Heart right ventricle (tissue), 16 donors: ENCODE measurements around the gene CD79B. TPM values are rescaled to one million over a fixed set of nuclear protein-coding genes. Genes with fewer than 3 reads are reported as not detected.
"Not testable (repeated sequence)": the region's sequence is repeated elsewhere in the genome, so short reads cannot be mapped to it uniquely, and the experiment has no call there.

Source experiments
- ATAC-seq, 8 donors: fragments of 200-7000 bp; cut with Tn5 transposase; one replicate each; pipeline ENCODE4 v1.9.1; 2020; ENCODE audit warnings: mild to moderate bottlenecking in 8 of 8, moderate library complexity in 8 of 8, moderate number of reproducible peaks in 1 of 8
- DNase-seq, 2 donors: peaks; one replicate each; pipeline ENCODE4 v3.0.0-alpha.2; 2020
- H3K27ac ChIP-seq, 10 donors: fragments of 200-600 bp; sonication (generic) in 2 of 10; one replicate each; pipeline versions ENCODE4 v1.5.0 to v1.8.0; 2020 to 2022; ENCODE audit warnings: mild to moderate bottlenecking in 3 of 10
- H3K27me3 ChIP-seq, 7 donors: fragments of 200-600 bp; one replicate each; pipeline ENCODE4 v1.8.0; 2021 to 2022; ENCODE audit warnings: mild to moderate bottlenecking in 2 of 7
- H3K36me3 ChIP-seq, 9 donors: fragments of 200-600 bp; sonication (generic) in 1 of 9; one replicate each; pipeline versions ENCODE4 v1.5.0 to v1.8.0; 2020 to 2022; ENCODE audit warnings: mild to moderate bottlenecking in 2 of 9
- H3K4me1 ChIP-seq, 9 donors: fragments of 200-600 bp; sonication (generic) in 1 of 9; one replicate each; pipeline versions ENCODE4 v1.5.0 to v1.8.0; 2020 to 2022; ENCODE audit warnings: mild to moderate bottlenecking in 4 of 9
- H3K4me3 ChIP-seq, 10 donors: fragments of 200-600 bp; sonication (generic) in 2 of 10; one replicate each; pipeline versions ENCODE4 v1.5.0 to v1.8.0; 2020 to 2022; ENCODE audit warnings: mild to moderate bottlenecking in 7 of 10, moderate library complexity in 2 of 10
- H3K9me3 ChIP-seq, 11 donors: fragments of 200-600 bp in 10 of 11; sonication (generic) in 2 of 11; one replicate each; pipeline versions ENCODE4 v1.5.0 to v1.8.0; 2013 to 2022; ENCODE audit warnings: mild to moderate bottlenecking in 2 of 11, control low read depth in 1 of 11, moderate library complexity in 1 of 11
- WGBS, 2 donors: extraction: QIAGEN DNeasy Blood & Tissue Kit; methylation state at CpG; one replicate each; pipeline ENCODE4 v1.1.7; 2013; ENCODE audit warnings: inconsistent platforms in 1 of 2; 5-methylcytosine and 5-hydroxymethylcytosine counted together
- intact Hi-C, 10 donors: fragments of 100-400 bp; cut with DNase I; formaldehyde crosslinking; loops; one replicate each; pipeline versions ENCODE4 v1.11.1 to v1.14.2; 2022
- polyA plus RNA-seq, 2 donors: library from polyadenylated mRNA; stranded (reverse); fragments of 200-250 nt; gene quantifications; one replicate each; pipeline ENCODE4 v1.2.3, GENCODE V29; 2013
- total RNA-seq, 10 donors: library from RNA; stranded (reverse); fragmentation: NEBNext Ultra II Directional in 3 of 10; extraction: Animal tissue kit (Norgen Biotek cat#: 25700) in 3 of 10; gene quantifications; one replicate each; pipeline versions ENCODE4 v1.2.1 to v1.2.4, GENCODE V29; 2021 to 2023
- TF ChIP-seq, protein P1 (sequence below), 9 donors: fragments of 200-600 bp; sonication (generic) in 2 of 9; IDR thresholded peaks; one replicate each; pipeline versions ENCODE4 v1.5.0 to v1.8.0; 2021 to 2022; ENCODE audit warnings: antibody characterized with exemption in 9 of 9, mild to moderate bottlenecking in 5 of 9, moderate library complexity in 1 of 9
- donor health status: Arrhythmogenic right ventricular cardiomyopathy.
- donor health status: ischemic (EF 13 %, LVEDD 7.1; RV severe dilation, severe dysfunction).
- donor health status: healthy with polysubstance abuse.
- donor health status: DM: no; HTN: yes; CAD: no.
- donor health status: DM: no; HTN: no; CAD: no.
- donor health status: ischemic (EF 25% LVEDD 6.9; RV normal size, moderate dysfunction).
- donor health status: ischemic (EF 25% LVEDD 5.7; RV mildly dilated, moderate dysfunction).
- donor health status: healthy.
- donor health status: DM: yes; HTN: yes; CAD: no.
- donor health status: Ischemic cardiomyopathy.
- donor health status: ischemic (EF 35%, LVEDD 5.7; RV mildly dilated, moderate dysfunction).
- donor health status: nonischemic (EF 11% LVEDD 7.7; RV severe dilation, severe dysfunction).
- donor health status: DM: yes; HTN: yes; CAD: no.
- donor health status: PGD.
- donor health status: ischemic (EF 29% LVEDD 5.4; RV normal size, mild dysfunction).
- donor health status: nonischemic (EF 23%, LVEDD 6.1; RV moderate dilation, normal function).

Gene CD79B
- total and polyA plus RNA-seq, 12 donors: 2.2 to 11.6 (median 3.9) TPM

DNA sequence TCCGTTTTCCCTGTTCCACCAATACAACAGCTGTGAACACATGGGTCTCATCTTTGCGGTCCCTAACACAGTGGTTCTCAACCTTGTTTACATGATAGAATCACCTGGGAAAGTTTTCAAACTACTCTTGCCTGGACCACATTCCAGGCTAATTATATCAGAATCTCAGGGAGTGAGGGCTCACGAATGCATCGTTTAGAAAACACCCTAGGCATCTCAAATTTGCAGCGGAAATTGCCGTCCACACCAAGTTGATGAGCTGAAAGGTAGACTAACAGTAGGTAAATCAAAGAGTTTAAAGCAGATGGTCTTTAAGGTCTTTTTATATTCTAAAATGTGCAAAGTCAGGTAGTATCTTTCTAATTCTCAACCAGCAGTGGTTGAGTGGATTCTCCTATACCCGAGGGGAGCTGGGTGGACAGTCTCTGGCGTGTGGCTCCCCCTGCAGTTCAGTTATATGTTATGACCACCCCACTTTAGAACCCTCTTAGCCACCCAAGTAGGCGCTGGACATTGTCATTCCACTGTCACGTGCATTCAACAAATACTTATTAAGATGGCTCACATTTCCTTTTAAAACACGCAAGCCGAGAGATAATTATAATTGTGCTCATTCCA is 24.9 kb downstream of the CD79B start:
- H3K9me3 ChIP-seq, H3K4me1 ChIP-seq, DNase-seq, H3K4me3 ChIP-seq, ATAC-seq, H3K27ac ChIP-seq, H3K36me3 ChIP-seq: not testable (repeated sequence)
- TF ChIP-seq, protein P1, sequence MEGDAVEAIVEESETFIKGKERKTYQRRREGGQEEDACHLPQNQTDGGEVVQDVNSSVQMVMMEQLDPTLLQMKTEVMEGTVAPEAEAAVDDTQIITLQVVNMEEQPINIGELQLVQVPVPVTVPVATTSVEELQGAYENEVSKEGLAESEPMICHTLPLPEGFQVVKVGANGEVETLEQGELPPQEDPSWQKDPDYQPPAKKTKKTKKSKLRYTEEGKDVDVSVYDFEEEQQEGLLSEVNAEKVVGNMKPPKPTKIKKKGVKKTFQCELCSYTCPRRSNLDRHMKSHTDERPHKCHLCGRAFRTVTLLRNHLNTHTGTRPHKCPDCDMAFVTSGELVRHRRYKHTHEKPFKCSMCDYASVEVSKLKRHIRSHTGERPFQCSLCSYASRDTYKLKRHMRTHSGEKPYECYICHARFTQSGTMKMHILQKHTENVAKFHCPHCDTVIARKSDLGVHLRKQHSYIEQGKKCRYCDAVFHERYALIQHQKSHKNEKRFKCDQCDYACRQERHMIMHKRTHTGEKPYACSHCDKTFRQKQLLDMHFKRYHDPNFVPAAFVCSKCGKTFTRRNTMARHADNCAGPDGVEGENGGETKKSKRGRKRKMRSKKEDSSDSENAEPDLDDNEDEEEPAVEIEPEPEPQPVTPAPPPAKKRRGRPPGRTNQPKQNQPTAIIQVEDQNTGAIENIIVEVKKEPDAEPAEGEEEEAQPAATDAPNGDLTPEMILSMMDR (IDR thresholded peaks at IDR 0.05): peak in 3 of 9 donors; percentile 10 to 12 (median 11)
- WGBS, 2 donors: 54 to 56% methylated on average over 10 of the region's 12 CpGs
- intact Hi-C loops: loop anchor here in 1 of 10 donors (10.0 kb wide), 1 partner anchor 378 kb away; no protein-coding TSS in a partner anchor
- peaks cover 0 to 14% (median 8%) of the 10 kb centered on the region in 7 donors for H3K27me3 ChIP-seq

GRCh38 chr17:63904796-63905195 is 27.3 kb downstream of the CD79B start:
- H3K9me3 ChIP-seq, H3K27ac ChIP-seq, ATAC-seq, H3K4me3 ChIP-seq, H3K36me3 ChIP-seq, H3K4me1 ChIP-seq, H3K27me3 ChIP-seq, DNase-seq: not testable (repeated sequence)
- 92% methylated on average over 8 of the region's 8 CpGs for WGBS, 2 donors
- intact Hi-C loops: loop anchor here in 2 of 10 donors (5.0 to 10.0 kb wide), 2 partner anchors 228 to 380 kb away; partner anchors contain the start of gene ERN1 (in 1 of the 2)

- intact Hi-C loops: loop anchor here in 2 of 10 donors (5.0 to 10.0 kb wide), 2 partner anchors 229 to 381 kb away; partner anchors contain the start of gene ERN1 (in 1 of the 2)
- not testable (repeated sequence) for H3K27me3 ChIP-seq, H3K4me3 ChIP-seq, H3K36me3 ChIP-seq, DNase-seq, H3K9me3 ChIP-seq, H3K27ac ChIP-seq, H3K4me1 ChIP-seq
- ATAC-seq: peak in 2 of 8 donors; percentile 35 to 48
- WGBS, 2 donors: 33 to 37% methylated on average over 5 of the region's 5 CpGs
- TF ChIP-seq, protein P1 (IDR thresholded peaks at IDR 0.05): peak in 7 of 9 donors; percentile 24 to 52 (median 51)
Observed at GRCh38 chr17:63903787-63904201, 28.3 kb downstream of the CD79B start.

DNA sequence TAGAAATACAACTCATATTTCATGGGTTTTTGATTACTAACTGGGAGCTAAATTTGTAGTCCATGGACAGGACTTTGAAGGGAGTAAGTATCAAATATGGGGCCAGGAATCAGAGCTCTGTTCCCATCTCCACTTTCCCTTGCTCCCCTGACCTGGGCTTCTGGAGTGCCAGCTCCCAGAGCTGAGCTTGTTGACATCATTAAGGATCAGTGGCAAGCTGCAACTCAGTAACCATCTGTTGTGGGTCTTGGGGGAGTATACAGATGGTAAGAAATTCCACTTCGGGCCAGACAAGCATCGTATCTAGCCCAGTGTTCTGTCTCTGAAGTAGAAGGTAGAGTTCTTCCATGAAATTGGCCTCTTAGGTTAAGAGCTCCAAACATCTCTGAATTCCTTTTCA is 30.2 kb downstream of the CD79B start:
- not testable (repeated sequence) for H3K4me3 ChIP-seq, H3K9me3 ChIP-seq, H3K4me1 ChIP-seq, H3K36me3 ChIP-seq, H3K27me3 ChIP-seq, H3K27ac ChIP-seq, DNase-seq, ATAC-seq
- WGBS, 2 donors: 78 to 81% methylated on average over 2 of the region's 2 CpGs
- intact Hi-C loops: loop anchor here in 2 of 10 donors (5.0 to 10.0 kb wide), 2 partner anchors 230 to 383 kb away; partner anchors contain the start of gene ERN1 (in 1 of the 2)

- H3K27ac ChIP-seq, ATAC-seq, H3K36me3 ChIP-seq, H3K27me3 ChIP-seq, DNase-seq, intact Hi-C loops, H3K9me3 ChIP-seq, H3K4me3 ChIP-seq, H3K4me1 ChIP-seq: not testable (repeated sequence)
- 87 to 90% methylated on average over 6 of the region's 6 CpGs for WGBS, 2 donors
Observed at GRCh38 chr17:63898899-63899798, 33.0 kb downstream of the CD79B start.

GRCh38 chr17:63896524-63897354 is 35.4 kb downstream of the CD79B start, which contains the start of gene CSH1:
Gene CSH1, minus strand, starts transcription at chr17:63896574. Its CDS starts 63 bp downstream, at chr17:63896511.
- H3K4me1 ChIP-seq, H3K4me3 ChIP-seq, H3K27ac ChIP-seq, H3K9me3 ChIP-seq, H3K27me3 ChIP-seq, H3K36me3 ChIP-seq, intact Hi-C loops, DNase-seq, ATAC-seq: not testable (repeated sequence)
- 84 to 90% methylated on average over 8 to 10 of the region's 14 CpGs for WGBS, 2 donors

- H3K9me3 ChIP-seq, H3K27me3 ChIP-seq, ATAC-seq, H3K4me1 ChIP-seq, H3K4me3 ChIP-seq, H3K36me3 ChIP-seq, H3K27ac ChIP-seq, intact Hi-C loops, DNase-seq: not testable (repeated sequence)
- WGBS, 2 donors: 87 to 88% methylated on average over 5 to 8 of the region's 10 CpGs
Observed at GRCh38 chr17:63894821-63895220, 37.3 kb downstream of the CD79B start.

- H3K4me1 ChIP-seq, H3K36me3 ChIP-seq, intact Hi-C loops, H3K9me3 ChIP-seq, DNase-seq, H3K27me3 ChIP-seq, H3K27ac ChIP-seq, ATAC-seq, H3K4me3 ChIP-seq: not testable (repeated sequence)
- 60 to 63% methylated on average over 3 of the region's 3 CpGs for WGBS, 2 donors
Observed at GRCh38 chr17:63894021-63894420, 38.1 kb downstream of the CD79B start.
